Activated T-cell treated with anti-CD3 and anti-CD28 coated beads, Interleukin-2, amount 50 U/mL, for 72 hours (primary cell): Measurements from ENCODE around the gene METTL6. TPM values are rescaled to one million over a fixed set of nuclear protein-coding genes. Genes with fewer than 3 reads are reported as not detected.
"Not testable (repeated sequence)": the region's sequence is repeated elsewhere in the genome, so short reads cannot be mapped to it uniquely, and the experiment has no call there.

ENCODE experiments used
- ATAC-seq, 2 donors: fragments of 150-1000 bp; cut with Tn5 transposase; replicated peaks in 1 of 2; 2 replicates each; pipeline ENCODE4 v1.10.0; 2021; ENCODE audit warnings: moderate library complexity in 2 of 2, mild to moderate bottlenecking in 1 of 2
- DNase-seq, 2 donors: peaks; one replicate each; pipeline ENCODE4 v3.0.0; 2021 to 2022; ENCODE audit warnings: mixed read lengths in 1 of 2
- H3K27ac Mint-ChIP-seq: one replicate; pipeline ENCODE4 v1.8.0; 2022; ENCODE audit warnings: mild to moderate bottlenecking, moderate library complexity, mixed read lengths
- H3K27me3 Mint-ChIP-seq: one replicate; pipeline ENCODE4 v1.8.0; 2022; ENCODE audit warnings: low read depth, mixed read lengths
- H3K36me3 Mint-ChIP-seq, 2 donors: one replicate each; pipeline ENCODE4 v1.8.0; 2022; ENCODE audit warnings: mixed read lengths in 2 of 2, mild to moderate bottlenecking in 1 of 2; ENCODE audit not compliant: insufficient read depth in 2 of 2
- H3K4me1 Mint-ChIP-seq: one replicate; pipeline ENCODE4 v1.8.0; 2022; ENCODE audit warnings: low read depth, mixed read lengths
- H3K4me3 Mint-ChIP-seq, 2 donors: one replicate each; pipeline ENCODE4 v1.8.0; 2022; ENCODE audit warnings: mild to moderate bottlenecking in 2 of 2, mixed read lengths in 2 of 2, moderate library complexity in 2 of 2
- H3K9me3 Mint-ChIP-seq, 2 donors: one replicate each; pipeline ENCODE4 v1.8.0; 2022; ENCODE audit warnings: mixed read lengths in 2 of 2
- total RNA-seq, 2 donors: library from RNA; stranded (reverse); gene quantifications; one replicate each; pipeline ENCODE4 v1.2.3, GENCODE V29; 2022

Gene METTL6
- total RNA-seq, 2 donors from 2014 or later: 26.8 to 29.6 TPM

DNA sequence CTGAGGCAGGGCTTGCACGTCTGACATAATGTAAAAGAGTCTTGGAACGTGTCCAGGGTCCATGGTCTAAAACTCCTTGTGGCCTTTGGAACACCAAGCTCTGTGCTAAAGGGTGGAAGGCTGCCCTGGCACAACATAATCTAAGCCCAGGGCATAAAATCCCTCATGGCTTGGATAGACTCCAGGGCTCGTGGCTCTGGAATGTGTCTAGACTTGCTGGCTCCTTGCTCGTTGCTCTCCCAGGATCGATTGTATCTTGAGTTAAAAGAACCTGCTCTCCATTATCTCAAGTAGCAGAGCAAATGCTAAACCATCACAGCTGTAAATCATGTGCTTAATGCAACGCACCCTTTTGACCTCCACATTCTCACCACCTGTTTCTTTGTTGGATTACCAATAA, 63.3 kb downstream of the METTL6 start:
- not testable (repeated sequence) for DNase-seq, H3K27ac Mint-ChIP-seq, ATAC-seq, H3K4me3 Mint-ChIP-seq, H3K9me3 Mint-ChIP-seq, H3K36me3 Mint-ChIP-seq
- Mint-ChIP-seq H3K4me1 (peaks cover 52% of the 10 kb centered on the region), H3K27me3 (peaks cover 26% of the 10 kb centered on the region)

DNA sequence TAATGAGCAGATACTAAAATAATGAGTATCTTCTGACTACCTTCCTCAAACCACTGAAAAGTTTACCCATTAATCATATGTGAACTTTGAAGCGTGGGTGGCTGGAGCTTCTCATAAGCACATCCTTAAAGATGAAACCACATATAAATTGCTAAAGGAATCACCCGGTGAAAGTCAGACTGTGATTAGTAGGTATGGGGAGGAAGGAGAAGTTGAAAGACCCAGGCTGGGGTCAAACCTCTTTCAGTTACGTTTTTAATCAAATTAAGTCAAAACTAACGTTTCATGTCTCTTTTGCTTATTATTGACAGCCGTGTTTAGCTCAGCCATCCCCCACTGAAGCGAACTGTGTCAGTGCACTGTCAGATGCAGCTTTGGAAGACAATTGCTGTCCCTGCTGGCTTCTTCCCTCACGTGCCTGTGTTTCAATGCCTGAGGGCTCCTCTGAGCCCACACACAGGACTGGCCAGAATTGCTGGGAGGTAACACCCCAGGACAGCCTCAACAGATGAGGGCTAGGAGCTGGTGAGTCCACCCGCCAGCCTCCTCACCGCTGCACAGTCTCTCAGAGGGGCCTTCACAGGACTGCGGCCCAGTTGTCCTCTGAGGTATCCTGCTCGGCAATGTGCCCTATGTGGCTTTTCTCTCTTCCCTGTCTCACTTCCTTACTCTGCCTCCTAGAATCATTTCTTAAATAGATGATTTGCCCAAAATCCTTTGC, 65.7 kb downstream of the METTL6 start:
- Mint-ChIP-seq H3K27ac (peak overlapping the region; percentile 98), H3K4me1 (peaks cover 55% of the 10 kb centered on the region)
- peak; percentile 84 to 85 for ATAC-seq

DNA sequence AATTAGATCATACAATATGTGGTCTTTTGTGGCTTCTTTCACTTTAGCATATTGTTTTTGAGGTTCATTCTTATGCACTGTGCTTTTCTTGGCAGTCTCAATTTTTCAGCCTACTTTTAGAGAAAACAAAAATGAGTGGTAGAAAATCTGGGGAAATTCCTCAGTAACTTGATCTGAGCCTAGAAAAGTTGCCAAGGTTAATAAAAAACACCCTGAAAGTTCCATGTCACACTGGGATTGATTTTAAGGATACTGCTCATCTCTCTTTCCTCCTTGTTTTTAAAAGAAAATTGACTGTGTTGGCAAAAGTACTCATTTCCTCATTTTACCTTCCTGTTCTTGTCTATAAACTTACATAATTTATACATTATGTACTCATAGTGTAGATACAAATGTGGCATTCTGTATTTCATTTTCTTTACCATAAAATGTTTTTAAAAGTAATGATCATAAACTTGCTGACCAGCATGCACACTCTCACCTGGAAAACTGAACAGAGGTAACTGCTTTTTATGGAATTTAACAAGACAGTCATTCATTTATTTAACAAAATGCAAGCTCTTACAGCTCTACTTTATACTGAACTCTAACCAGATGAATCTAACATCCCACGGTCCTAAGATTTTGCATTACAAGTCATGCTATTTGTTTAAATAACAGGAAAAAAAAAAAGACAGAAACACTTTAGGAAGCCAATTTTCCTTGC, 66.4 kb downstream of the METTL6 start:
- H3K27me3 Mint-ChIP-seq: peaks cover 7% of the 10 kb centered on the region
- H3K36me3 Mint-ChIP-seq: no peaks in the 10 kb centered on the region
- peak overlapping the region; percentile 52 to 89 for H3K4me3 Mint-ChIP-seq
- H3K4me1 Mint-ChIP-seq: peaks cover 61% of the 10 kb centered on the region
- ATAC-seq (peak; percentile 7 to 24), DNase-seq (no peak)
- peak overlapping the region; percentile 98 for H3K27ac Mint-ChIP-seq
- no peaks in the 10 kb centered on the region for H3K9me3 Mint-ChIP-seq

More for the DNA sequence above, 65.7 kb downstream of the METTL6 start:
- Mint-ChIP-seq H3K4me3 (peak overlapping the region; percentile 79 to 89), H3K9me3 (no peaks in the 10 kb centered on the region), H3K36me3 (no peaks in the 10 kb centered on the region), H3K27me3 (peaks cover 11% of the 10 kb centered on the region)
- DNase-seq: peak; percentile 70 to 81

Other genes with a start within 250 kb of the METTL6 start
- gene CAPN7, start 221.3 kb downstream of the METTL6 start, total RNA-seq: 10 to 100 TPM; 26.9 to 29.6 TPM
- gene SH3BP5, start 95.0 kb downstream of the METTL6 start, total RNA-seq: 10 to 100 TPM in 1 of 2 donors, 1 to 10 TPM in 1; 7.4 to 19.6 TPM
- 10 to 100 TPM; 29.9 to 33.4 TPM for gene EAF1, start 54 bp upstream of the METTL6 start, total RNA-seq
- 1 to 10 TPM; 1.3 to 2.0 TPM for gene COLQ, start 94.2 kb upstream of the METTL6 start, total RNA-seq
- gene HACL1, start 174.0 kb upstream of the METTL6 start, total RNA-seq: 10 to 100 TPM; 25.2 to 25.9 TPM
- 10 to 100 TPM in 1 of 2 donors, 1 to 10 TPM in 1; 5.9 to 11.0 TPM for gene BTD, start 174.2 kb upstream of the METTL6 start, total RNA-seq